Measurements from ENCODE around the gene TEAD3. TPM values are rescaled to one million over a fixed set of nuclear protein-coding genes. Genes with fewer than 3 reads are reported as not detected.

TEAD3 gene
- total RNA-seq, 1 experiment from 2014 or later = 10.7 TPM

DNA sequence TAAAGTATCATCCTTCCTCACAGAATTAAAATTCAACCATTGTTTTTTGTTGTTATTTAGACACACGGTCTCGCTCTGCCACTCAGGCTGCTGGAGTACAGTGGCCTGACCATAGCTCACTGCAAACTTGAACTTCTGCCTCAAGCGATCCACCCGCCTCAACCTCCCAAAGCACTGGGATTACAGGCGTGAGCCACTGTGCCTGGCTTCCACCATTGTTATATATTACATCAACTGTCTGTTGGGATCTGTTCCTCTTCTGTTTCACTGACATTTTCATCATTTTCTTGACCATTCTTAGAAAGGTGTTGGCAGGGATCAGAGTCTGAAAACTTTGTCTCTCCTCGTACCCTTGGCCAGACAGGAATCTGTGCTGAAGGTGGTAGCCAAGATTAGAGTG, 37.1 kb upstream of the TEAD3 start:
- intact Hi-C loops (cut with micrococcal nuclease; ENCODE audit: unreplicated experiment) (no loop called here), in situ Hi-C loops (cut with HindIII; ENCODE audit: low pct_unique_long_range_greater_than_20kb, low sequenced_read_pairs) (no loop called here)
- H3K27ac ChIP-seq (ENCODE audit: low read length) = no peak overlapping the region
- no peaks in the 10 kb centered on the region for H3K9me3 ChIP-seq (ENCODE audit: control insufficient read depth, insufficient read depth, low read depth, low read length)
- TF ChIP-seq TCF7L2 (IDR thresholded peaks at IDR 0.05; ENCODE audit: low read depth, low read length) (no peak), SIN3A (IDR thresholded peaks at IDR 0.05; ENCODE audit: borderline replicate concordance, insufficient read depth, low read depth, low read length) (no peak), POLR2AphosphoS5 (IDR thresholded peaks at IDR 0.05; ENCODE audit: low read depth, low read length) (no peak), CTCF (IDR thresholded peaks at IDR 0.05) (no peak)
- TF ChIP-seq, protein P1, sequence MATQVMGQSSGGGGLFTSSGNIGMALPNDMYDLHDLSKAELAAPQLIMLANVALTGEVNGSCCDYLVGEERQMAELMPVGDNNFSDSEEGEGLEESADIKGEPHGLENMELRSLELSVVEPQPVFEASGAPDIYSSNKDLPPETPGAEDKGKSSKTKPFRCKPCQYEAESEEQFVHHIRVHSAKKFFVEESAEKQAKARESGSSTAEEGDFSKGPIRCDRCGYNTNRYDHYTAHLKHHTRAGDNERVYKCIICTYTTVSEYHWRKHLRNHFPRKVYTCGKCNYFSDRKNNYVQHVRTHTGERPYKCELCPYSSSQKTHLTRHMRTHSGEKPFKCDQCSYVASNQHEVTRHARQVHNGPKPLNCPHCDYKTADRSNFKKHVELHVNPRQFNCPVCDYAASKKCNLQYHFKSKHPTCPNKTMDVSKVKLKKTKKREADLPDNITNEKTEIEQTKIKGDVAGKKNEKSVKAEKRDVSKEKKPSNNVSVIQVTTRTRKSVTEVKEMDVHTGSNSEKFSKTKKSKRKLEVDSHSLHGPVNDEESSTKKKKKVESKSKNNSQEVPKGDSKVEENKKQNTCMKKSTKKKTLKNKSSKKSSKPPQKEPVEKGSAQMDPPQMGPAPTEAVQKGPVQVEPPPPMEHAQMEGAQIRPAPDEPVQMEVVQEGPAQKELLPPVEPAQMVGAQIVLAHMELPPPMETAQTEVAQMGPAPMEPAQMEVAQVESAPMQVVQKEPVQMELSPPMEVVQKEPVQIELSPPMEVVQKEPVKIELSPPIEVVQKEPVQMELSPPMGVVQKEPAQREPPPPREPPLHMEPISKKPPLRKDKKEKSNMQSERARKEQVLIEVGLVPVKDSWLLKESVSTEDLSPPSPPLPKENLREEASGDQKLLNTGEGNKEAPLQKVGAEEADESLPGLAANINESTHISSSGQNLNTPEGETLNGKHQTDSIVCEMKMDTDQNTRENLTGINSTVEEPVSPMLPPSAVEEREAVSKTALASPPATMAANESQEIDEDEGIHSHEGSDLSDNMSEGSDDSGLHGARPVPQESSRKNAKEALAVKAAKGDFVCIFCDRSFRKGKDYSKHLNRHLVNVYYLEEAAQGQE (IDR thresholded peaks at IDR 0.05; ENCODE audit: insufficient read depth in 1 of 2, low read depth in 2 of 2, low read length in 1 of 2) = no peak
- BruUV-seq (replicated peaks) = no TSS peak
- POLR2A ChIA-PET = no interaction called here
- DNase-seq (ENCODE audit: low read depth, low spot score) (no peak), ATAC-seq (no peak)
- no peaks in the 10 kb centered on the region for H3K4me1 ChIP-seq (ENCODE audit: control insufficient read depth, insufficient read depth, low read length)
- H3K27me3 ChIP-seq (ENCODE audit: control insufficient read depth, insufficient read depth, low read length) = no peaks in the 10 kb centered on the region
- CTCF ChIA-PET = no interaction called here
- no peak overlapping the region for H3K4me3 ChIP-seq (ENCODE audit: low read depth in 2 of 2, low read length in 2 of 2)
- no peaks in the 10 kb centered on the region for H3K36me3 ChIP-seq (ENCODE audit: control insufficient read depth, insufficient read depth, low read length)

DNA sequence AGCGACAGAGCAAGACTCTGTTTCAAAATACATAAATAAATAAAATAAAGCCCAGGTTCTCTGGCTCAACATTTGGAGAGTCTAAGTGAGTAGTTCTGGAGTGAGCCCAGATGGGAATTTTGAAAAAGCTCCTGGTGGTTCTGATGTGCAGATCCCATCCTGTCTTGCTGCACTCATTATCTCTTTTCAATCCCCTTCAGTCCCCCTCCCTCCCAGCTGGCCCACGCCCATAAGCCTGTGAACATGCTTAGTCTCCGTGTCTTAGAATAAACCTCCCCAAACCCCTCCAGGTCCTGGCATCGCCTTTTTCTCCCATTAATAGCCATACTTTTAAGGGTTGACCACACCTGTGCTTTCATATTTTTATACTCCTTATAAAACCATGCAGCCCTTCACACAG, 35.2 kb upstream of the TEAD3 start:
- DNase-seq (ENCODE audit: low read depth, low spot score) (no peak), ATAC-seq (no peak)
- no peaks in the 10 kb centered on the region for H3K36me3 ChIP-seq (ENCODE audit: control insufficient read depth, insufficient read depth, low read length)
- no peaks in the 10 kb centered on the region for H3K27me3 ChIP-seq (ENCODE audit: control insufficient read depth, insufficient read depth, low read length)
- no peak overlapping the region for H3K4me3 ChIP-seq (ENCODE audit: low read depth in 2 of 2, low read length in 2 of 2)
- H3K27ac ChIP-seq (ENCODE audit: low read length) = no peak overlapping the region
- no TSS peak for BruUV-seq (replicated peaks)
- CTCF ChIA-PET = no interaction called here
- intact Hi-C loops (cut with micrococcal nuclease; ENCODE audit: unreplicated experiment) (no loop called here), in situ Hi-C loops (cut with HindIII; ENCODE audit: low pct_unique_long_range_greater_than_20kb, low sequenced_read_pairs) (no loop called here)
- H3K9me3 ChIP-seq (ENCODE audit: control insufficient read depth, insufficient read depth, low read depth, low read length) = no peaks in the 10 kb centered on the region
- no peak for TF ChIP-seq POLR2AphosphoS5 (IDR thresholded peaks at IDR 0.05; ENCODE audit: low read depth, low read length)
- TF ChIP-seq, protein P1 (IDR thresholded peaks at IDR 0.05; ENCODE audit: insufficient read depth in 1 of 2, low read depth in 2 of 2, low read length in 1 of 2) = no peak
- no peak for TF ChIP-seq SIN3A (IDR thresholded peaks at IDR 0.05; ENCODE audit: borderline replicate concordance, insufficient read depth, low read depth, low read length)
- TF ChIP-seq TCF7L2 (IDR thresholded peaks at IDR 0.05; ENCODE audit: low read depth, low read length) = no peak
- TF ChIP-seq CTCF (IDR thresholded peaks at IDR 0.05) = no peak
- POLR2A ChIA-PET = no interaction called here
- no peaks in the 10 kb centered on the region for H3K4me1 ChIP-seq (ENCODE audit: control insufficient read depth, insufficient read depth, low read length)
